ENCODE results near the gene PGAP1. TPM values are rescaled to one million over a fixed set of nuclear protein-coding genes. Genes with fewer than 3 reads are reported as not detected.

Gene PGAP1
- total and polyA plus RNA-seq, 8 donors = 0.56 to 56.9 (median 3.1) TPM

GRCh38 chr2:196792865-196793264, 133.6 kb downstream of the PGAP1 start:
- Histone ChIP-seq H3K4me3 (no peak overlapping the region), H3K27ac (no peak overlapping the region), H3K36me3 (peaks cover 30 to 99% (median 96%) of the 10 kb centered on the region in 4 donors), H3K27me3 (no peaks in the 10 kb centered on the region), H3K9me3 (no peaks in the 10 kb centered on the region), H3K4me1 (peaks cover 0 to 22% (median 12%) of the 10 kb centered on the region in 4 donors)
- no peak for TF ChIP-seq EP300 (IDR thresholded peaks at IDR 0.05)
- TF ChIP-seq POLR2AphosphoS5 (IDR thresholded peaks at IDR 0.05) = no peak
- no peak for TF ChIP-seq POLR2A (IDR thresholded peaks at IDR 0.05)
- no peak for TF ChIP-seq CTCF (IDR thresholded peaks at IDR 0.05)
- DNase-seq = no peak
- intact Hi-C loops (cut with DNase I; ENCODE audit: low total_unique reads) = no loop called here
- WGBS, 5 donors = 90 to 96% (median 96%) methylated on average over 3 of the region's 3 CpGs

GRCh38 chr2:196783431-196784094, 142.9 kb downstream of the PGAP1 start:
- Histone ChIP-seq H3K4me3 (no peak overlapping the region), H3K27ac (no peak overlapping the region), H3K27me3 (no peaks in the 10 kb centered on the region), H3K36me3 (peaks cover 31 to 100% (median 97%) of the 10 kb centered on the region in 4 donors), H3K9me3 (no peaks in the 10 kb centered on the region), H3K4me1 (no peaks in the 10 kb centered on the region)
- WGBS, 5 donors = 84 to 98% (median 93%) methylated on average over 4 of the region's 4 CpGs
- no peak for DNase-seq
- intact Hi-C loops (cut with DNase I; ENCODE audit: low total_unique reads) = no loop called here
- TF ChIP-seq POLR2AphosphoS5 (IDR thresholded peaks at IDR 0.05) (no peak), POLR2A (IDR thresholded peaks at IDR 0.05) (no peak), CTCF (IDR thresholded peaks at IDR 0.05) (no peak), EP300 (IDR thresholded peaks at IDR 0.05) (no peak)

Small RNA genes lying within 50 kb of the gene (small RNA-seq; reads per million reads assigned to genes)
- gene AC012486.1 = 0 reads per million in 4 donors

Other genes with a start within 250 kb of the PGAP1 start
- gene GTF3C3, start 127.0 kb downstream of the PGAP1 start, total RNA-seq = 10 to 100 TPM in 4 of 5 donors, 1 to 10 TPM in 1; 7.2 to 77.6 (median 74.7) TPM
- gene GTF3C3, start 127.0 kb downstream of the PGAP1 start, polyA plus RNA-seq = 1 to 10 TPM; 6.0 to 7.9 (median 7.2) TPM
- not detected for gene C2orf66, start 117.4 kb downstream of the PGAP1 start, total RNA-seq
- gene C2orf66, start 117.4 kb downstream of the PGAP1 start, polyA plus RNA-seq = under 1 TPM in 1 of 3 donors, not detected in 2; 0.05 TPM